ENCODE data around the gene SORBS1.
"Not testable (repeated sequence)": the region's sequence is repeated elsewhere in the genome, so short reads cannot be mapped to it uniquely, and the experiment has no call there.

Gene SORBS1

DNA sequence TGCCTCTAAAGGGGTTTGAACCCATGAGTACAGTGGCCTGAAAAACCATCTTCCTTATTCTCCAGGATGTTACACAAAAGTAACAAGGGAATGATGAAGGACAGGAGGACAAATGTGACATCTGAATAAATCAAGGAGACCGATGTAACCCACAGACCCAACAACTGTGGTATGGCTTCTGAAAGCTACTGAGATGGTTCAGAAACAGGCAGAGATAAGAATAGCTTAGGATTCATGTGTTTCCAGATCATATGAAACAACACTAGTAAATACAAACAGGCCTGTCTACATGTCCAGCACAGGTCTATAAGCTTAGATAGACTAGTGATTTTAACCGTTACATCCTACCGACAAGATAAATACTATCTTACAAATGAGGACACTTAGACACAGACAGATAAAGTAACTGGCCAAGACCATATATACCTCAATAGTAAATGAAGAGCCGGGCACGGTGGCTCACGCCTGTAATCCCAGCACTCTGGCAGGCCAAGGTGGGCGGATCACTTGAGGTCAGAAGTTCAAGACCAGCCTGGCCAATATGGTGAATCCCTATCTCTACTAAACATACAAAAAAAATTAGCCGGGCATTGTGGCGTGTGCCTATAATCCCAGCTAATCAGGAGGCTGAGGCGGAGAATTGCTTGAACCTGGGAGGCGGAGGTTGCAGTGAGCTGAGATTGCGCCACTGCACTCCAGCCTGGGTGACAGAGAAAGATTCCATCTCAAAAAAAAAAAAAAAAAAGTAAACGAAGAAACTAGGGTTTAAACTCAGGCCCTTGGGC, 88.7 kb downstream of the SORBS1 start:
- Histone ChIP-seq H3K23ac (ENCODE audit: low read length) (no peak overlapping the region), H4K8ac (ENCODE audit: low read depth, low read length) (no peak overlapping the region), H3K36me3 (ENCODE audit: control insufficient read depth, insufficient read depth, low read length) (no peaks in the 10 kb centered on the region), H3K4ac (ENCODE audit: low read depth, low read length) (no peak overlapping the region), H3K4me2 (ENCODE audit: low read length) (no peak overlapping the region), H3K56ac (ENCODE audit: low read length) (no peak overlapping the region), H4K5ac (ENCODE audit: low read length) (no peak overlapping the region), H3K27me3 (ENCODE audit: insufficient read depth, low read length, poor library complexity) (no peaks in the 10 kb centered on the region), H3K79me2 (ENCODE audit: control insufficient read depth, insufficient read depth, low read length) (no peaks in the 10 kb centered on the region), H2BK15ac (replicated peaks; ENCODE audit: low read depth) (no peak overlapping the region), H3K4me3 (ENCODE audit: low read length) (no peak overlapping the region), H3K9ac (ENCODE audit: low read length) (no peak overlapping the region), H3K79me1 (ENCODE audit: low read length) (no peaks in the 10 kb centered on the region), H3K27ac (ENCODE audit: low read depth, low read length) (no peak overlapping the region), H3K4me1 (ENCODE audit: control insufficient read depth, low read depth, low read length) (peaks cover 32% of the 10 kb centered on the region), H2AK5ac (ENCODE audit: low read length) (no peak overlapping the region), H2BK5ac (ENCODE audit: low read length) (no peak overlapping the region), H2BK120ac (ENCODE audit: low read depth, low read length) (no peak overlapping the region), H3K18ac (ENCODE audit: low read length) (no peak overlapping the region)
- no peak for DNase-seq
- no CpG with 5 or more reads among the region's 13 CpGs for WGBS (ENCODE audit: extremely low coverage, insufficient coverage, low lambda C conversion rate)

DNA sequence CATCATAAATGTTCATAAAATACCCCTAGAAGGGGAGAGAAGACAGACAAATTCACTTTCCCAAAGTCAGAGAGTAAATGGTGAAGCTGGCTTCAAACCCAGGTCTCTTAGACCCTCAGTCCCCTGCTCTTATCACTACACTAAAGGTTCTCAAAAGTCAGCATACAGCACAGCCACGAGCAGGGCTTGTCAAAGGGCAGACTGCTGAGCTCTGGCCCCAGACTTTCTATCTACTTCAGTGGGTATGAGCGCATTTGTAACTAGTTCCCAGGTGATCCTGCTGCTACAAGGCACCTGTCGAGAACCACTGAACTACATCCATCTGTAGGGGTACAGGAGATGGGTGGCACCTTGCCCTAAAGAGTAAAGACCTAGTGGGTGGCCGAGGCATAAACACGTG, 91.5 kb downstream of the SORBS1 start:
- Histone ChIP-seq H3K4me3 (ENCODE audit: low read length) (no peak overlapping the region), H4K8ac (ENCODE audit: low read depth, low read length) (no peak overlapping the region), H3K4ac (ENCODE audit: low read depth, low read length) (peak overlapping the region; percentile 27), H2AK5ac (ENCODE audit: low read length) (no peak overlapping the region), H3K9ac (ENCODE audit: low read length) (no peak overlapping the region), H3K27ac (ENCODE audit: low read depth, low read length) (no peak overlapping the region), H3K79me2 (ENCODE audit: control insufficient read depth, insufficient read depth, low read length) (no peaks in the 10 kb centered on the region), H2BK5ac (ENCODE audit: low read length) (no peak overlapping the region), H3K18ac (ENCODE audit: low read length) (peak overlapping the region; percentile 80), H3K23ac (ENCODE audit: low read length) (no peak overlapping the region), H3K79me1 (ENCODE audit: low read length) (no peaks in the 10 kb centered on the region), H4K5ac (ENCODE audit: low read length) (no peak overlapping the region), H3K56ac (ENCODE audit: low read length) (no peak overlapping the region), H3K27me3 (ENCODE audit: insufficient read depth, low read length, poor library complexity) (no peaks in the 10 kb centered on the region), H2BK120ac (ENCODE audit: low read depth, low read length) (no peak overlapping the region), H3K36me3 (ENCODE audit: control insufficient read depth, insufficient read depth, low read length) (no peaks in the 10 kb centered on the region), H3K4me1 (ENCODE audit: control insufficient read depth, low read depth, low read length) (peaks cover 16% of the 10 kb centered on the region), H2BK15ac (replicated peaks; ENCODE audit: low read depth) (peak overlapping the region; percentile 10), H3K4me2 (ENCODE audit: low read length) (no peak overlapping the region)
- DNase-seq = no peak
- WGBS (ENCODE audit: extremely low coverage, insufficient coverage, low lambda C conversion rate) = no CpG with 5 or more reads among the region's 5 CpGs

DNA sequence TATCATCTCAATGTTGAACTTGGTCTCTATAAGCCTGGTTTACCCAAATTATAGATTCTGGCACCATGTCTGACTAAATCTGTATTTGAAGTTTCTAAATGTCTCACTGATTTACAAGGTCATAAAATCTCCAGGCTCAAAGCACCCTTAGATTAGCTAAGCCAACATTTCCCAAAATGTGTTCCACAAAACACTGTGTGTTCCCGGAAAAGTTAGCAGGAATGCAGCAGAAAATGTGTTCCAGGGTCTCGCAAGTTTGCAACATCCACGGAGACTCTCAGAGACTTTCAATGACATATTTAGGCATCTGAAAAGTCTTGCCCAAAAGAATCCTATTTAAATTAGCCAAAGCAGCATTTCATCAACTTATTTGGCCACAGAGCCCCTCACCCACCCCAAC, 91.9 kb downstream of the SORBS1 start:
- no peak overlapping the region for H4K8ac ChIP-seq (ENCODE audit: low read depth, low read length)
- no peak overlapping the region for H4K5ac ChIP-seq (ENCODE audit: low read length)
- no peak overlapping the region for H3K9ac ChIP-seq (ENCODE audit: low read length)
- no peak overlapping the region for H3K56ac ChIP-seq (ENCODE audit: low read length)
- WGBS (ENCODE audit: extremely low coverage, insufficient coverage, low lambda C conversion rate) = no CpG with 5 or more reads among the region's 3 CpGs
- H3K79me1 ChIP-seq (ENCODE audit: low read length) = no peaks in the 10 kb centered on the region
- peak overlapping the region; percentile 80 for H3K18ac ChIP-seq (ENCODE audit: low read length)
- no peaks in the 10 kb centered on the region for H3K79me2 ChIP-seq (ENCODE audit: control insufficient read depth, insufficient read depth, low read length)
- H3K27me3 ChIP-seq (ENCODE audit: insufficient read depth, low read length, poor library complexity) = no peaks in the 10 kb centered on the region
- no peak overlapping the region for H2AK5ac ChIP-seq (ENCODE audit: low read length)
- no peak overlapping the region for H3K4me3 ChIP-seq (ENCODE audit: low read length)
- no peak overlapping the region for H3K4me2 ChIP-seq (ENCODE audit: low read length)
- peak overlapping the region; percentile 27 for H3K4ac ChIP-seq (ENCODE audit: low read depth, low read length)
- H2BK15ac ChIP-seq (replicated peaks; ENCODE audit: low read depth) = peak overlapping the region; percentile 10
- H3K4me1 ChIP-seq (ENCODE audit: control insufficient read depth, low read depth, low read length) = peaks cover 17% of the 10 kb centered on the region
- H3K23ac ChIP-seq (ENCODE audit: low read length) = no peak overlapping the region
- no peak overlapping the region for H2BK5ac ChIP-seq (ENCODE audit: low read length)
- no peak for DNase-seq
- no peak overlapping the region for H2BK120ac ChIP-seq (ENCODE audit: low read depth, low read length)
- H3K36me3 ChIP-seq (ENCODE audit: control insufficient read depth, insufficient read depth, low read length) = no peaks in the 10 kb centered on the region
- no peak overlapping the region for H3K27ac ChIP-seq (ENCODE audit: low read depth, low read length)

DNA sequence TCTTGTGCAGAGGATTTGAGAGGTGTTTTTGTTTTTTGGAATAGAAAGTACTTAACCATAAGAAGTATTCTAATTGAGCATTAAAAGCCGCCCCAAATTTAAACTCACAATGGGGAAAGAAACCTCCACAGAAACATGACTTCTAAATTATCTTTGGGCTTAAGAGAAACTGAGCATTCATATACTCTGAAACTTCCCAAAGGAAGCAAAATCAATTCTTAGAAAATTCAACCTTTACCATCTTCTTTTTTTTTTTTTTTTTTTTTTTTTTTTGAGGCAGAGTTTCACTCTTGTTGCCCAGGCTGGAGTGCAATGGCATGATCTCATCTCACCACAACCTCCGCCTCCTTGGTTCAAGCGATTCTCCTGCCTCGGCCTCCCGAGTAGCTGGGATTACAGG, 93.5 kb downstream of the SORBS1 start:
- H2BK5ac ChIP-seq (ENCODE audit: low read length); H2BK120ac ChIP-seq (ENCODE audit: low read depth, low read length); H3K4ac ChIP-seq (ENCODE audit: low read depth, low read length); H3K9ac ChIP-seq (ENCODE audit: low read length); H3K27me3 ChIP-seq (ENCODE audit: insufficient read depth, low read length, poor library complexity); H4K8ac ChIP-seq (ENCODE audit: low read depth, low read length); H3K4me2 ChIP-seq (ENCODE audit: low read length); H3K36me3 ChIP-seq (ENCODE audit: control insufficient read depth, insufficient read depth, low read length); H2AK5ac ChIP-seq (ENCODE audit: low read length); H4K5ac ChIP-seq (ENCODE audit: low read length); H3K23ac ChIP-seq (ENCODE audit: low read length); H2BK15ac ChIP-seq (replicated peaks; ENCODE audit: low read depth); H3K79me2 ChIP-seq (ENCODE audit: control insufficient read depth, insufficient read depth, low read length); H3K56ac ChIP-seq (ENCODE audit: low read length); H3K4me3 ChIP-seq (ENCODE audit: low read length); DNase-seq; H3K79me1 ChIP-seq (ENCODE audit: low read length): not testable (repeated sequence)
- no CpG with 5 or more reads among the region's 5 CpGs for WGBS (ENCODE audit: extremely low coverage, insufficient coverage, low lambda C conversion rate)
- peaks cover 21% of the 10 kb centered on the region for H3K4me1 ChIP-seq (ENCODE audit: control insufficient read depth, low read depth, low read length)
- peak overlapping the region; percentile 98 for H3K18ac ChIP-seq (ENCODE audit: low read length)
- peak overlapping the region; percentile 77 for H3K27ac ChIP-seq (ENCODE audit: low read depth, low read length)

DNA sequence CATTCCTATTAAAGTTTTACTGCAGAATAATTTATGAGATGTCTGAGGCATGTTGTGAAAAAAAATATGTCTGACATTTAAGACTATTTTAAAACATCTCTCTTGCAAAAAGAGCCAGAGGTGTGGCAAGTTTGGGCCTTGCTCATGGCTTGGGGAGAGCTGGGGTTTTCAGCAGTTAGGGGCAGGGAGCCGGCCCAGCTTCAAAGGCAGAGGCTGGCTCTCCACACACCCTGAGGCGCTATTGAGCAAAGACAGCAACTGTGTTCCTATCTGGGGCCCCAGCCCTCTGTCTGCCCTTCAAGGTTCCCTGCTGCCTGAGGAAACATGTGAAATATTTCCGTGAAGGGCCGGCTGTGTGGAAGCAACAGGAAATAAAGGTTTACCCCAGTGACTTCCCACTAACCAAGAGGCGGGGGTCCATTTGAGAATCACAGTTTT, 94.0 kb downstream of the SORBS1 start:
- peaks cover 21% of the 10 kb centered on the region for H3K4me1 ChIP-seq (ENCODE audit: control insufficient read depth, low read depth, low read length)
- no peak overlapping the region for H3K4me3 ChIP-seq (ENCODE audit: low read length)
- H3K27ac ChIP-seq (ENCODE audit: low read depth, low read length) = no peak overlapping the region
- H2BK15ac ChIP-seq (replicated peaks; ENCODE audit: low read depth) = no peak overlapping the region
- peak; percentile 98 for DNase-seq
- no peaks in the 10 kb centered on the region for H3K79me1 ChIP-seq (ENCODE audit: low read length)
- H3K9ac ChIP-seq (ENCODE audit: low read length) = no peak overlapping the region
- H3K79me2 ChIP-seq (ENCODE audit: control insufficient read depth, insufficient read depth, low read length) = no peaks in the 10 kb centered on the region
- H3K56ac ChIP-seq (ENCODE audit: low read length) = no peak overlapping the region
- H4K5ac ChIP-seq (ENCODE audit: low read length) = no peak overlapping the region
- no peak overlapping the region for H3K4me2 ChIP-seq (ENCODE audit: low read length)
- no peak overlapping the region for H2AK5ac ChIP-seq (ENCODE audit: low read length)
- H3K23ac ChIP-seq (ENCODE audit: low read length) = no peak overlapping the region
- H4K8ac ChIP-seq (ENCODE audit: low read depth, low read length) = no peak overlapping the region
- H2BK120ac ChIP-seq (ENCODE audit: low read depth, low read length) = no peak overlapping the region
- H3K36me3 ChIP-seq (ENCODE audit: control insufficient read depth, insufficient read depth, low read length) = no peaks in the 10 kb centered on the region
- no peak overlapping the region for H3K4ac ChIP-seq (ENCODE audit: low read depth, low read length)
- H3K27me3 ChIP-seq (ENCODE audit: insufficient read depth, low read length, poor library complexity) = no peaks in the 10 kb centered on the region
- H3K18ac ChIP-seq (ENCODE audit: low read length) = no peak overlapping the region
- H2BK5ac ChIP-seq (ENCODE audit: low read length) = no peak overlapping the region
- WGBS (ENCODE audit: extremely low coverage, insufficient coverage, low lambda C conversion rate) = no CpG with 5 or more reads among the region's 5 CpGs

DNA sequence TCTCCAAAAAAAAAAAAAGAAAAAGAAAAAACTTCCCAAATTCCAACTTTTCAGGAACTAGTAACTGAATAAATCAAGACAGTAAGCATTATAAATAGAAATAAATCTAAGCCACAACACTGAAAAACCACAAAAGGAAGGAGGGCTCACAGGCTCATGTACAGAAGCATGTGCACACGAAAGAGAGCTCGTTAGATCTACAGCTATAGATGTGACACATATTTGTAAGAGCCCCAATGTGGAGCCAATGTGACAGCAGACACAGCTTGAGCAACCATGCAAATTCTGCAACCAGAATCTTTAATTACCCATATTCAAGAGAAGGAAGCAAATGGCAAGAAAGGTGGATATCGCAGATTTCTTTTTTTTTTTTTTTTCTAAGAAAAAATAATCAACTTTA, 94.7 kb downstream of the SORBS1 start:
- H2BK15ac ChIP-seq (replicated peaks; ENCODE audit: low read depth) = peak overlapping the region; percentile 19
- H3K36me3 ChIP-seq (ENCODE audit: control insufficient read depth, insufficient read depth, low read length) = no peaks in the 10 kb centered on the region
- peak overlapping the region; percentile 58 for H3K56ac ChIP-seq (ENCODE audit: low read length)
- no CpG with 5 or more reads among the region's 3 CpGs for WGBS (ENCODE audit: extremely low coverage, insufficient coverage, low lambda C conversion rate)
- no peaks in the 10 kb centered on the region for H3K79me2 ChIP-seq (ENCODE audit: control insufficient read depth, insufficient read depth, low read length)
- H3K4me1 ChIP-seq (ENCODE audit: control insufficient read depth, low read depth, low read length) = peaks cover 21% of the 10 kb centered on the region
- H2AK5ac ChIP-seq (ENCODE audit: low read length) = no peak overlapping the region
- H4K5ac ChIP-seq (ENCODE audit: low read length) = no peak overlapping the region
- peak overlapping the region; percentile 64 for H3K18ac ChIP-seq (ENCODE audit: low read length)
- H3K79me1 ChIP-seq (ENCODE audit: low read length) = no peaks in the 10 kb centered on the region
- H3K27me3 ChIP-seq (ENCODE audit: insufficient read depth, low read length, poor library complexity) = no peaks in the 10 kb centered on the region
- no peak overlapping the region for H3K4me3 ChIP-seq (ENCODE audit: low read length)
- no peak overlapping the region for H4K8ac ChIP-seq (ENCODE audit: low read depth, low read length)
- H2BK120ac ChIP-seq (ENCODE audit: low read depth, low read length) = no peak overlapping the region
- DNase-seq = no peak
- no peak overlapping the region for H3K4me2 ChIP-seq (ENCODE audit: low read length)
- no peak overlapping the region for H3K23ac ChIP-seq (ENCODE audit: low read length)
- no peak overlapping the region for H2BK5ac ChIP-seq (ENCODE audit: low read length)
- H3K4ac ChIP-seq (ENCODE audit: low read depth, low read length) = no peak overlapping the region
- H3K27ac ChIP-seq (ENCODE audit: low read depth, low read length) = no peak overlapping the region
- H3K9ac ChIP-seq (ENCODE audit: low read length) = no peak overlapping the region

Measured in mesendoderm (in vitro differentiated cells).